ENCODE results near the gene SIGLEC1.

The SIGLEC1 gene

GRCh38 chr20:3712279-3712873 is at the start of gene SIGLEC1:
SIGLEC1 (minus strand) TSS chr20:3712600; CDS start chr20:3707128, 5,472 bp downstream.
- FAIRE-seq, result no peak

DNA sequence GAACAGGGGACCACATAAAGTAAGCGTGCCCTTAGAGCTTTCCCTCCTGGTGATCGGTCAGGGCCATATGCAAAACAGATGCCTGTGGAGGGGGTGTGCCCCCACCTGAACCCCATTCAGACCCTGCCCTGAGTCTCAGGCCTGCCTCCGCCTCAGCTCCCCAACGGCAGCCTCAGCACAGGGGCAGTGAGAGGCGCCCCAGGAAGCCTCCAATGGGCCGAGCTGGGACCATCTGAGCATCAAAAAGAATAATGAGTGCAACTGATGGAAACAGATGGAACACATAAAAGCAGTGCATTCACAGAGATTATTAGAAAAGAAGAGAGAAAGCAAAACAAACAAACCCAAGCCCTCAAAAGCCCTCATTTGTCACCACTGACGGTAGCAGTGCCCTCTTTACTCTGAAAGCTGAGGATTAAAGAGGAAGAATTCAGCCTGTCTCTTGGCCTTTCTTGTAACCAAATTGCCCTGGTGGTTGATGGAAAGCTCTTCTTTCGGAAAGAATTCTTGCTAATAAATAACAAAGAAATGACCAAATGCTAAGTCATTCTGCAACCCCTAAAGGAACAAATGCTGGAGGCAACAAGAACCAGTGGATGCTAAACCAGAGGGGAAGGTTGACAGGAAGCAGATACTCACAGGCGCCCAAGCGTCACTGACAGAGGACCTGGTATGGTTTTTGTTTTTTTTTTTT is 48.4 kb upstream of the SIGLEC1 start:
- FAIRE-seq, result no peak

DNA sequence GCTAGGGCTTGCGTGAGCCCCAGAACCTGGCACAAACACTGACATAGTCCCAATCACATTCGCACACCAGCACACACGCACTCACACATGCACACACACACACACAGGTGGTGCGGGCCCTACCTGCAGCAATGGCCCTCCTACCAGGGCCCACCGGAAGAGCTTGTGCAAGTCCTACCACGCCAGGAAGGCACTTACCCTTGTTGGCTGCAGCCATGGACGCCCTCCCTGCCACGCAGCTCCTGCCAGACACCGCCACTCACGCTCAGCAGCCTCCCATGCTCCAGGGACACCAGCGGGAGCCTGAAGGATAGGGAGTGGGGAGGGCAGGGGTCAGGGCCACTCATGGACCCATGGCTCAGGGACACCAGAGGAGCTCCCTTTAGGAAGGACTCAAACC is 47.5 kb upstream of the SIGLEC1 start:
- no peak for FAIRE-seq

- FAIRE-seq, result no peak
Observed at GRCh38 chr20:3759316-3759823, 47.0 kb upstream of the SIGLEC1 start.

GRCh38 chr20:3758566-3758965 is 46.2 kb upstream of the SIGLEC1 start:
- FAIRE-seq, result no peak

- FAIRE-seq, result no peak
Observed at GRCh38 chr20:3757268-3757667, 44.9 kb upstream of the SIGLEC1 start.

DNA sequence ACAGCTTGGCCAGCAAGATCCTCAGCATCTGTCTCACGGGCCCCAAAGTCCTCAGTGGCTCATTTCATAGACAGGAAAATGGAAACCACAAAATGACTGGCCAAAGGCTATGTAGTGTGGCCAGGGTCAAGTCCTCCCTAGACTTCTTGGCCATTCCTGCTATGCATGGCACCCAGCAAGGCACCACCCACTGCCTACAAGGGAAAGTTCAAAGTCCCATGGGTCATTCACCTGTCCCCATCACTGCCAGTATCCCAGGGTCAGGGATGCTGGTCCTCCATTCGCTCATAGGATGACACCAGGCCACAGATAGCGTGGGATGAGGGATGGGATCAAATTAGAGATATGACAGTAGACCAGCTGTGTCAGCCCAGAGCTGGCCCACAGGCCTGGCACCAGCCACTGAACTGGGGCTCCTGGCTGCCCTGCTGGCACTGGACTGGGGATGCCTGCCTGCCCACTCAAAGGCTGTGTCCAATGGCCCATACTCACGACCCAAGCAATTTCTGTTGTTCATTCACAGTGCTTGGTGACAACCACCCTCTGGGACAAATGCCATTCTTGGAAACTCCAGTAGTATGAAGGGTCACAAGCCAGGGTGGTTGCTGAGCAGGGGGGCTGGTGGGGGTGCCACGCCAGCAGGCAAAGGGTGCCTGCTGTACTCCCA is 43.5 kb upstream of the SIGLEC1 start:
- no peak for FAIRE-seq

GRCh38 chr20:3755269-3755668 is 42.9 kb upstream of the SIGLEC1 start:
- FAIRE-seq, result no peak

DNA sequence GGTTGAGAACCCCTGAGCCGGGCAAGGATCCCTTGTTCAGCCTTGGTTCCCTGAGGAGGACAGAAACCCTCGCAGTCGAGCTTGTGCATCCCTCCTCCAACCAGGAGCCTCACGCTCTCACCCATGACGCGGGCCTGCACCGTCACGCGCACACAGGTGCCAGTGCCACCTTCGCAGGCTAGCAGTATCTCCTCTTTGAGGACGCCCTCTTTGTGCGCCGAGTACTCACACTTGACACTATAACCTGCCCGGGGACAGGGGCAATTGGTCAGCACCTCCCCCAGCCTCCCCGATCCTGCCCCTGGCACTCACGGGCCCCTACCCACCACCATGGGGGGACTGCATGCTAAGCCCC is 41.9 kb upstream of the SIGLEC1 start:
- no peak for FAIRE-seq

DNA sequence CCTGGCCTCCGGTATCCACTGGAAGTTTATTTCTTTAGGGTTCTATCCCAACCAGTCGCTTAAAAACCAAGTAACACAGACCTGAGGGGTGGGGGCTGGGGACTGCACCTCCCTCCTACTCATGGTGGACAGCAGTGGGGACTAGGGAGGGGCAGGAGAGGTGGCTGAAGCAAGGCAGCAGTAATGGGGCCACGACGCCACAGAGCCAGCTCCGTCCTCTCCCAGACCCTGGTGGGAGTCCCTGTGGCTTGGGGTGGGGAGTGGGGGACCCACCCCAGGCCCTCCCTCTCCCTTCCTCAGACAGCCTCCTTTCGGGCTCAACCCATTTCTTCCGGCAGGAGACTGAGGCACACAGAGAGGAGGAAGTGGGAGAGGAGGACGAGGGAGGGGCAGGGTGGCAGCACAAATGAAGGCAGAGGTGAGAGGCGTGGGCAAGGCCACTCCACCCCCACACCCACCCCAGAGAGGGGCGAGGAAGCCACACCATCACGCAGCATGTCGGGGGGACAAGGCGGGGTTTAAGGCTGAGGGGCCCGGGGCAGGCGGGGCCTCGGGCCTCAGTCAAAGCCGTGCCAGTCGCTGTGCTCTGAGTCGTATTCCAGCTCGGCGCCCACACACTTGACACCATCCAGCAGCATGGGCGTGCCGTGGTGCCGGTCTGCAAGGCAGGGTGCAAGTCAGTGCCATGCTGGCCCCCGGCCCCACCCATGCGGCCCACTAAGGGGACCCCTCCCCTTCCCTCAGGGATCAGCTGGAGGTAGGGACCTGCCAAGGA is 41.3 kb upstream of the SIGLEC1 start:
- FAIRE-seq, result no peak

DNA sequence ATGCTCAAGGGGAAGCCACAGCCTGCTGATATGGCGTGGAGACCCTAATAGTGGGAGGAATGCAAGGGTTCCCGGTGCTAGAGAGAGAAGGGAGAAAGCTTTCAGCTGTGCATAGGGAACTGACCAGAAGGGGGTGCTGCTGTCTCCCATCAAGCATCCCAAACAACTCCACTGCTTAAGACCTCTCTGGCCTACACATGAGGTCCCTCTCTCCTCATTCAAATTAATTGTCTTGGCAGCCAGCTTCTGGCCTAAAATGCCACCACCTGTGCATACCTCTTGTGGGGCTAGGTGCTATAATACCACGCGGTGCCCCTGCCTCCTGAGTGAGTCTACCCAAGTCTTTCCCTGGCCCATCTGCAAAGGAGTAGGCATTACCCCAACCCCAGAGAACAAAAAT is 40.7 kb upstream of the SIGLEC1 start:
- FAIRE-seq, result no peak

DNA sequence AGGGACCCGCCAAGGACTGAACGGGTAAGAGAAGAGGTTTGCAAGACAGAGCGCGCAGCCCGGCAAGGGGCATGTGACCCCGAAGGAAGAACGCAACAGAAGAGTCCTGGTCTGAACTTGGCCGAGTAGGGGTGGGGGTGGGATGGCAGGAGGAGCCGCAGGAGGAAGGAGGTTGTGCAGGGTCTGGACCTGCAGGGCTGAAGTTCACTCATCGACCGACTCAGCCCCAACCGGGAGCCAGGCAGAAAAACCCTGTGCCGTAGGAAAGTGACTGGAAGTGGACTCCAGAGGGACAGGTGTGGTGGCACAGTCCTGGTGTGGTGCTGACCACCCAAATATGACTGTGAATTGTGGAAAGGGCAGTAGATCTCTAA is 40.0 kb upstream of the SIGLEC1 start:
- FAIRE-seq, result no peak

GRCh38 chr20:3751675-3752385 is 39.4 kb upstream of the SIGLEC1 start:
- no peak for FAIRE-seq

GRCh38 chr20:3751305-3751674 is 38.9 kb upstream of the SIGLEC1 start:
- FAIRE-seq, result no peak

DNA sequence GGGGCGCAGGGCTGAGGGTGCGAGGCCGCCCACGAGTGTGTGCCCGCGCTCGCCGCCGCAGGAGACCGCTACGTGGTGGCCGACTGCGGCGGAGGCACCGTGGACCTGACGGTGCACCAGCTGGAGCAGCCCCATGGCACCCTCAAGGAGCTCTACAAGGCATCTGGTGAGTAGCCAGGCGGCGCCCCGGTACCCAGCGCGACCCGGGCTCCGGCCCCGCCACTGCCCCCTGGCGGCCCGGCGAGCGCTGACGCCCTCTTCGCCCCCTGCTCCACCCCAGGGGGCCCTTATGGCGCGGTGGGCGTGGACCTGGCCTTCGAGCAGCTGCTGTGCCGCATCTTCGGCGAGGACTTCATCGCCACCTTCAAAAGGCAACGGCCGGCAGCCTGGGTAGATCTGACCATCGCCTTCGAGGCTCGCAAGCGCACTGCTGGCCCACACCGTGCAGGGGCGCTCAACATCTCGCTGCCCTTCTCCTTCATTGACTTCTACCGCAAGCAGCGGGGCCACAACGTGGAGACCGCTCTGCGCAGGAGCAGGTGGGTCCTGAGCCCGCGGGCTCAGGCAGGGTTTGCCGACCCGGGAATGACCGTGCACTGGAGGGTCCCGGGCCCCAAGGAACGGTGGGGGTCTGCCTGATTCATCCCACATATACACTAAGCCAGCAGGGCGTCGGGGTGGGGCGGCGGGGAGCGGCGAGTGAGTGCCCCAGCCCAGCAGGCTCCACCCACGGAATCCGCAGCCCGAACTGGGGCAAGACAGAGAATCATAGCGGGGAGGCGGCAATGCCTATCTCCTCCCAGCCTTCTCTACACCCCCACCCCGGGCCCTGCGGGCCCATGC is 37.5 kb upstream of the SIGLEC1 start:
- FAIRE-seq, result no peak

- FAIRE-seq, result no peak
Observed at GRCh38 chr20:3749087-3749688, 36.8 kb upstream of the SIGLEC1 start.

- no peak for FAIRE-seq
Observed at GRCh38 chr20:3748073-3748472, 35.7 kb upstream of the SIGLEC1 start.

- no peak for FAIRE-seq
Observed at GRCh38 chr20:3747471-3747870, 35.1 kb upstream of the SIGLEC1 start.

DNA sequence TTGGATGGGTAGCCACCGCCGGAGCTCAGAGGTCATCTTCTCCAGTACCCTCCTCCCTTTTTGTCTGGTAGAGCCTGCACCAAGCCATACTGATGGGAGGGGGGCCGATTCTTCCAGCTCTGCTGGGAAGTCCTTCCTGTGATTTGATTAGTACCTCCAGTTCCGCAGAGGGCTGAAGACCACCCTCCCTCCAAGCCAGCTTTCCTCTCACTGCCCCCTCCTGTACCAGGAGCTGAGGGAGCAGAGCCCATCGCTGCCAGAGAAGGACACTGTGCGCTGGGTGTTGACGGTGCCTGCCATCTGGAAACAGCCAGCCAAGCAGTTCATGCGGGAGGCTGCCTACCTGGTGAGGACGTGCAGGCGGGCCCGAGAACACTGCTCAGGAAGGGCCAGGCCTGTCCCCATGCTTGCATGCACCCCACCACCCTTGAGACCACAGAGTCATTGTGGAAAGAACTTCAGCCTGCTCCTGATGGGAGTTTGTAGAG is 33.3 kb upstream of the SIGLEC1 start:
- FAIRE-seq, result no peak

GRCh38 chr20:3744806-3745685 is 32.6 kb upstream of the SIGLEC1 start:
- no peak for FAIRE-seq

All from colon (tissue), 2 donors.